ENCODE measurements around the gene GLCE. TPM values are rescaled to one million over a fixed set of nuclear protein-coding genes. Genes with fewer than 3 reads are reported as not detected.

The GLCE gene
- polyA plus RNA-seq (2013) = 15.8 and 16.5 TPM in 2 replicates

DNA sequence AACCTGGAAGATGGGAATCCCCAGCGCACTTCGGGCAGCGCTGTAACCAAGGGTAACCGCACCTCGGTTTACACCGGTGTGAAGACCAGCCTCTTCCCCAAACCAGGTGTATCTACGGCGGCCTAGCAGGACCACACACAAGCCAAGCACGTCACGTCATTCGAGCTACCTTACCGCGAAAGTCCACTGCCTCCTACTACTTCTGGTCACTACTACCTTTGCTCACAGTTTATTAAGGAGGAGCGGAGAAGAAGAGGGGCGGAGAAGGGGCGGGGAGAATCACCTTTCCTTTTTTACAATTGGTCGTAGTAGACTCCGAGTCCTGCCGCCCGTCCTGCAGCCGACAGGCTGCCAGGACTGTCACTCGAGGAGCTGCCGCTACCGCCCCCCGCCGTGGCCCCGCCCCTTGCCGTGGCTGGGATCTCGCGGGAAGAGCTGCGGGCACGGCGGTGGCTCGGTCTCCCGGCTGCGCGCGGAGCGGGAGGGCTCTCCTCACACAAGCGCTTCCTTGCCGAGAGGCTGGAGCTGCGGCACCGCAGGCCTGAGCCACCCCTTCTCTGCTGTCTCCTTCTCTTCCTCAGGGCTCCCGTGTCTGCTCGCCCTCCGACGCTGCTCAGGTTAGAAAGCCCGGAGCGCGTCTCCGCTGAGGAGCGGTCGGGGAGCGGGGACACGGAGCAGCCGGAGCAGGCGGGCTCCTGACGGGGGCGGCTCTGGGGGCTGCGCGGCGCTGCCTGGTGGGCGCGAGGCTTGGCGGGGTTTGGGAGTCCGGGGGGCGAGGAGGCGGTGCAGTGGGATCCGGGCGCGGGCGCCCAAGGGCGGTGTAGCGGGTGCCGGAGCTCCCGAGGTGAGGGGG, at the start of gene GLCE:
Gene GLCE, plus strand, starts transcription at position 495 of the 853 bp plus-strand sequence. CDS start 95,172 bp downstream, outside the sequence.
- no peaks in the 10 kb centered on the region for H3K36me3 ChIP-seq (ENCODE audit: control insufficient read depth in 1 of 2, insufficient read depth in 2 of 2, low read length in 2 of 2)
- H2BK5ac ChIP-seq (ENCODE audit: low read depth, low read length, poor library complexity) = peak within 1 kb of the TSS; percentile 39
- no CpG with 5 or more reads among the region's 76 CpGs for WGBS (ENCODE audit: extremely low coverage, insufficient coverage, insufficient read length)
- no peak within 1 kb of the TSS for H3K23ac ChIP-seq (ENCODE audit: low read length)
- H4K91ac ChIP-seq (ENCODE audit: low read depth, low read length) = peak within 1 kb of the TSS; percentile 67
- H3K27ac ChIP-seq (ENCODE audit: low read depth, low read length) = peak within 1 kb of the TSS; percentile 16
- no peaks in the 10 kb centered on the region for H3K4me1 ChIP-seq (ENCODE audit: control insufficient read depth in 1 of 2, insufficient read depth in 2 of 2, low read length in 2 of 2)
- peak within 1 kb of the TSS; percentile 79 for H4K12ac ChIP-seq (ENCODE audit: low read depth, low read length)
- H3K4me2 ChIP-seq (ENCODE audit: low read length) = peak within 1 kb of the TSS; percentile 90
- H2BK120ac ChIP-seq (ENCODE audit: insufficient read depth, low read length, poor library complexity) = peak within 1 kb of the TSS; percentile 48
- H3K79me2 ChIP-seq (ENCODE audit: control insufficient read depth, insufficient read depth, low read length, poor library complexity) = peaks cover 9% of the 10 kb centered on the region
- H3K9me3 ChIP-seq (ENCODE audit: insufficient read depth, low read depth, low read length) = no peaks in the 10 kb centered on the region
- DNase-seq = peak; percentile 98 to 99
- peak within 1 kb of the TSS; percentile 66 for H2AFZ ChIP-seq (ENCODE audit: insufficient read depth, low read length, poor library complexity)
- peak within 1 kb of the TSS; percentile 87 for H3K4me3 ChIP-seq (ENCODE audit: low read depth, low read length)
- H4K8ac ChIP-seq (ENCODE audit: low read depth, low read length) = peak within 1 kb of the TSS; percentile 92
- H3K14ac ChIP-seq (ENCODE audit: low read length) = peak within 1 kb of the TSS; percentile 41
- H3K27me3 ChIP-seq (ENCODE audit: insufficient read depth, low read length) = no peaks in the 10 kb centered on the region
- H2AK5ac ChIP-seq (ENCODE audit: low read length) = no peak within 1 kb of the TSS
- H3K9ac ChIP-seq (ENCODE audit: low read length) = peak within 1 kb of the TSS; percentile 79
- peak within 1 kb of the TSS; percentile 84 for H3K4ac ChIP-seq (ENCODE audit: low read depth, low read length)
- H2BK12ac ChIP-seq (ENCODE audit: low read length) = peak within 1 kb of the TSS; percentile 32
- H3K79me1 ChIP-seq (ENCODE audit: low read length) = peaks cover 11% of the 10 kb centered on the region
- peak within 1 kb of the TSS; percentile 80 for H3K18ac ChIP-seq (ENCODE audit: low read length)

- no peak overlapping the region for H4K91ac ChIP-seq (ENCODE audit: low read depth, low read length)
- no peak overlapping the region for H3K9ac ChIP-seq (ENCODE audit: low read length)
- WGBS (ENCODE audit: extremely low coverage, insufficient coverage, insufficient read length) = no CpG with 5 or more reads among the region's 11 CpGs
- H3K27me3 ChIP-seq (ENCODE audit: insufficient read depth, low read length) = no peaks in the 10 kb centered on the region
- H3K79me2 ChIP-seq (ENCODE audit: control insufficient read depth, insufficient read depth, low read length, poor library complexity) = peaks cover 2% of the 10 kb centered on the region
- H4K12ac ChIP-seq (ENCODE audit: low read depth, low read length) = no peak overlapping the region
- no peak overlapping the region for H2BK12ac ChIP-seq (ENCODE audit: low read length)
- no peak overlapping the region for H3K4me3 ChIP-seq (ENCODE audit: low read depth, low read length)
- H2AFZ ChIP-seq (ENCODE audit: insufficient read depth, low read length, poor library complexity) = no peak overlapping the region
- no peak overlapping the region for H2AK5ac ChIP-seq (ENCODE audit: low read length)
- no peak overlapping the region for H3K18ac ChIP-seq (ENCODE audit: low read length)
- no peak overlapping the region for H4K8ac ChIP-seq (ENCODE audit: low read depth, low read length)
- H2BK5ac ChIP-seq (ENCODE audit: low read depth, low read length, poor library complexity) = no peak overlapping the region
- H3K79me1 ChIP-seq (ENCODE audit: low read length) = peaks cover 13% of the 10 kb centered on the region
- H3K4ac ChIP-seq (ENCODE audit: low read depth, low read length) = no peak overlapping the region
- no peak overlapping the region for H3K23ac ChIP-seq (ENCODE audit: low read length)
- H3K14ac ChIP-seq (ENCODE audit: low read length) = no peak overlapping the region
- H2BK120ac ChIP-seq (ENCODE audit: insufficient read depth, low read length, poor library complexity) = no peak overlapping the region
- peaks cover 20 to 25% of the 10 kb centered on the region in 2 experiments for H3K4me1 ChIP-seq (ENCODE audit: control insufficient read depth in 1 of 2, insufficient read depth in 2 of 2, low read length in 2 of 2)
- no peak for DNase-seq
- H3K4me2 ChIP-seq (ENCODE audit: low read length) = no peak overlapping the region
- no peak overlapping the region for H3K27ac ChIP-seq (ENCODE audit: low read depth, low read length)
- H3K9me3 ChIP-seq (ENCODE audit: insufficient read depth, low read depth, low read length) = no peaks in the 10 kb centered on the region
- no peaks in the 10 kb centered on the region for H3K36me3 ChIP-seq (ENCODE audit: control insufficient read depth in 1 of 2, insufficient read depth in 2 of 2, low read length in 2 of 2)
Observed at GRCh38 chr15:69114331-69114928, 46.0 kb upstream of the GLCE start.

- H3K27ac ChIP-seq (ENCODE audit: low read depth, low read length) = no peak overlapping the region
- H4K12ac ChIP-seq (ENCODE audit: low read depth, low read length) = no peak overlapping the region
- peaks cover 2% of the 10 kb centered on the region for H3K79me2 ChIP-seq (ENCODE audit: control insufficient read depth, insufficient read depth, low read length, poor library complexity)
- no peak overlapping the region for H2BK5ac ChIP-seq (ENCODE audit: low read depth, low read length, poor library complexity)
- no peaks in the 10 kb centered on the region for H3K36me3 ChIP-seq (ENCODE audit: control insufficient read depth in 1 of 2, insufficient read depth in 2 of 2, low read length in 2 of 2)
- no peak overlapping the region for H2BK12ac ChIP-seq (ENCODE audit: low read length)
- no peak overlapping the region for H3K4me3 ChIP-seq (ENCODE audit: low read depth, low read length)
- H3K4me1 ChIP-seq (ENCODE audit: control insufficient read depth in 1 of 2, insufficient read depth in 2 of 2, low read length in 2 of 2) = peaks cover 22 to 27% of the 10 kb centered on the region in 2 experiments
- no peak overlapping the region for H3K14ac ChIP-seq (ENCODE audit: low read length)
- H4K91ac ChIP-seq (ENCODE audit: low read depth, low read length) = no peak overlapping the region
- no peak overlapping the region for H3K4ac ChIP-seq (ENCODE audit: low read depth, low read length)
- H3K23ac ChIP-seq (ENCODE audit: low read length) = no peak overlapping the region
- DNase-seq = no peak
- H2AFZ ChIP-seq (ENCODE audit: insufficient read depth, low read length, poor library complexity) = no peak overlapping the region
- H3K27me3 ChIP-seq (ENCODE audit: insufficient read depth, low read length) = no peaks in the 10 kb centered on the region
- H3K9ac ChIP-seq (ENCODE audit: low read length) = no peak overlapping the region
- no peak overlapping the region for H3K4me2 ChIP-seq (ENCODE audit: low read length)
- no peak overlapping the region for H4K8ac ChIP-seq (ENCODE audit: low read depth, low read length)
- no peak overlapping the region for H2AK5ac ChIP-seq (ENCODE audit: low read length)
- WGBS (ENCODE audit: extremely low coverage, insufficient coverage, insufficient read length) = no CpG with 5 or more reads among the region's 7 CpGs
- no peak overlapping the region for H2BK120ac ChIP-seq (ENCODE audit: insufficient read depth, low read length, poor library complexity)
- peaks cover 13% of the 10 kb centered on the region for H3K79me1 ChIP-seq (ENCODE audit: low read length)
- H3K18ac ChIP-seq (ENCODE audit: low read length) = no peak overlapping the region
- no peaks in the 10 kb centered on the region for H3K9me3 ChIP-seq (ENCODE audit: insufficient read depth, low read depth, low read length)
Observed at GRCh38 chr15:69115031-69115430, 45.4 kb upstream of the GLCE start.

GRCh38 chr15:69116391-69116790, 44.0 kb upstream of the GLCE start:
- WGBS (ENCODE audit: extremely low coverage, insufficient coverage, insufficient read length) = no CpG with 5 or more reads among the region's 4 CpGs
- Histone ChIP-seq H2BK12ac (ENCODE audit: low read length) (peak overlapping the region; percentile 67), H3K14ac (ENCODE audit: low read length) (peak overlapping the region; percentile 17), H3K36me3 (ENCODE audit: control insufficient read depth in 1 of 2, insufficient read depth in 2 of 2, low read length in 2 of 2) (no peaks in the 10 kb centered on the region), H3K27ac (ENCODE audit: low read depth, low read length) (no peak overlapping the region), H2AK5ac (ENCODE audit: low read length) (peak overlapping the region; percentile 36), H4K91ac (ENCODE audit: low read depth, low read length) (no peak overlapping the region), H3K4me3 (ENCODE audit: low read depth, low read length) (no peak overlapping the region), H2BK120ac (ENCODE audit: insufficient read depth, low read length, poor library complexity) (no peak overlapping the region), H2AFZ (ENCODE audit: insufficient read depth, low read length, poor library complexity) (no peak overlapping the region), H4K8ac (ENCODE audit: low read depth, low read length) (no peak overlapping the region), H3K9me3 (ENCODE audit: insufficient read depth, low read depth, low read length) (no peaks in the 10 kb centered on the region), H4K12ac (ENCODE audit: low read depth, low read length) (no peak overlapping the region), H3K27me3 (ENCODE audit: insufficient read depth, low read length) (no peaks in the 10 kb centered on the region), H3K79me1 (ENCODE audit: low read length) (peaks cover 13% of the 10 kb centered on the region), H3K4ac (ENCODE audit: low read depth, low read length) (no peak overlapping the region), H3K4me2 (ENCODE audit: low read length) (no peak overlapping the region), H2BK5ac (ENCODE audit: low read depth, low read length, poor library complexity) (no peak overlapping the region), H3K4me1 (ENCODE audit: control insufficient read depth in 1 of 2, insufficient read depth in 2 of 2, low read length in 2 of 2) (peaks cover 22 to 27% of the 10 kb centered on the region in 2 experiments), H3K9ac (ENCODE audit: low read length) (no peak overlapping the region), H3K79me2 (ENCODE audit: control insufficient read depth, insufficient read depth, low read length, poor library complexity) (peaks cover 2% of the 10 kb centered on the region), H3K18ac (ENCODE audit: low read length) (no peak overlapping the region), H3K23ac (ENCODE audit: low read length) (no peak overlapping the region)
- no peak for DNase-seq
